MCF 10A (cell line): ENCODE results near the gene DPT. TPM values are rescaled to one million over a fixed set of nuclear protein-coding genes. Genes with fewer than 3 reads are reported as not detected.

ENCODE experiments used
- BruUV-seq: library from RNA; stranded (reverse); fragments of 400-500 nt; replicated peaks from 2 replicates; lab custom pipeline; 2021; lab: Mats Ljungman, UMichigan
- CTCF ChIA-PET: fragments of 300-600 bp; sonication (Branson Sonifier 250); formaldehyde crosslinking; extraction: SDS; loops from one replicate; lab custom pipeline; 2021; ENCODE audit warnings: antibody characterized with exemption, inconsistent platforms; lab: Yijun Ruan, JAX
- POLR2A ChIA-PET: fragments of 300-600, 350-650 bp; sonication (Branson Sonifier 250); formaldehyde crosslinking; extraction: SDS; loops from one replicate; lab custom pipeline; 2020; ENCODE audit warnings: antibody characterized with exemption, inconsistent platforms; lab: Yijun Ruan, JAX
- DNase-seq: peaks from one replicate; pipeline ENCODE4 v3.0.0-alpha.2; 2018; ENCODE audit not compliant: unreplicated experiment
- H3K27ac Mint-ChIP-seq: one replicate; pipeline ENCODE4 v1.8.0; 2022; ENCODE audit warnings: mild to moderate bottlenecking, low read depth, mixed read lengths; ENCODE audit not compliant: unreplicated experiment
- H3K27me3 Mint-ChIP-seq: one replicate; pipeline ENCODE4 v1.8.0; 2022; ENCODE audit warnings: mixed read lengths; ENCODE audit not compliant: insufficient read depth, unreplicated experiment
- H3K36me3 Mint-ChIP-seq: one replicate; pipeline ENCODE4 v1.8.0; 2022; ENCODE audit warnings: mild to moderate bottlenecking, moderate library complexity, mixed read lengths; ENCODE audit not compliant: insufficient read depth, unreplicated experiment
- H3K4me1 Mint-ChIP-seq: one replicate; pipeline ENCODE4 v1.8.0; 2022; ENCODE audit warnings: mixed read lengths; ENCODE audit not compliant: insufficient read depth, unreplicated experiment
- H3K4me3 Mint-ChIP-seq: one replicate; pipeline ENCODE4 v1.8.0; 2022; ENCODE audit warnings: mild to moderate bottlenecking, moderate library complexity, mixed read lengths; ENCODE audit not compliant: unreplicated experiment
- H3K9me3 Mint-ChIP-seq: one replicate; pipeline ENCODE4 v1.8.0; 2022; ENCODE audit warnings: mixed read lengths; ENCODE audit not compliant: unreplicated experiment
- CTCF ChIP-seq: fragments of 200-600 bp; IDR thresholded peaks from one replicate; pipeline ENCODE4 v1.8.0; 2022; ENCODE audit warnings: antibody characterized with exemption, mild to moderate bottlenecking; ENCODE audit not compliant: unreplicated experiment
- intact Hi-C: fragments of 100-400 bp; cut with micrococcal nuclease; formaldehyde crosslinking; loops from 2 replicates; pipeline ENCODE4 v1.14.1; 2022
- total RNA-seq: library from RNA; stranded (reverse); gene quantifications from 2 replicates; pipeline ENCODE4 v1.2.3, GENCODE V29; 2022

The DPT gene
- total RNA-seq, 1 experiment from 2014 or later, result 1.9 TPM

- no peak overlapping the region for H3K27ac Mint-ChIP-seq
- ChIA-PET CTCF (interaction anchor here (0.6 to 2.2 kb wide), 8 partner anchors 9 to 614 kb away, joined by 3 to 6 read pairs (median 4); no protein-coding TSS in a partner anchor), POLR2A (no interaction called here)
These were observed 5.9 kb upstream of the DPT start for GRCh38 chr1:168734946-168735345.

GRCh38 chr1:168734271-168734670 is 5.3 kb upstream of the DPT start:
- intact Hi-C loops, result no loop called here
- H3K4me3 Mint-ChIP-seq, result no peak overlapping the region
- no TSS peak for BruUV-seq

More at GRCh38 chr1:168734946-168735345, 5.9 kb upstream of the DPT start:
- Mint-ChIP-seq H3K4me3 (no peak overlapping the region), H3K27me3 (no peaks in the 10 kb centered on the region), H3K36me3 (no peaks in the 10 kb centered on the region), H3K4me1 (no peaks in the 10 kb centered on the region), H3K9me3 (no peaks in the 10 kb centered on the region)
- no TSS peak for BruUV-seq
- intact Hi-C loops, result no loop called here
- no peak for DNase-seq
- no peak for TF ChIP-seq CTCF

GRCh38 chr1:168733241-168733640 is 4.2 kb upstream of the DPT start:
- ChIA-PET POLR2A (no interaction called here), CTCF (interaction anchor here (1.0 to 1.3 kb wide), 3 partner anchors 13 to 390 kb away, joined by 4 to 5 read pairs (median 5); no protein-coding TSS in a partner anchor)
- Mint-ChIP-seq H3K27me3 (no peaks in the 10 kb centered on the region), H3K36me3 (no peaks in the 10 kb centered on the region), H3K4me3 (no peak overlapping the region), H3K9me3 (no peaks in the 10 kb centered on the region), H3K4me1 (peaks cover 9% of the 10 kb centered on the region), H3K27ac (no peak overlapping the region)
- no peak for DNase-seq
- intact Hi-C loops, result no loop called here
- BruUV-seq, result no TSS peak
- no peak for TF ChIP-seq CTCF

More at GRCh38 chr1:168734271-168734670, 5.3 kb upstream of the DPT start:
- peak; percentile 19 for DNase-seq
- POLR2A ChIA-PET, result no interaction called here
- Mint-ChIP-seq H3K4me1 (peaks cover 4% of the 10 kb centered on the region), H3K27me3 (no peaks in the 10 kb centered on the region), H3K36me3 (no peaks in the 10 kb centered on the region), H3K9me3 (no peaks in the 10 kb centered on the region), H3K27ac (no peak overlapping the region)
- CTCF ChIA-PET, result interaction anchor here (1.0 to 2.2 kb wide), 5 partner anchors 9 to 391 kb away, joined by 3 to 6 read pairs (median 5); no protein-coding TSS in a partner anchor
- TF ChIP-seq CTCF, result no peak

- Mint-ChIP-seq H3K9me3 (no peaks in the 10 kb centered on the region), H3K27me3 (no peaks in the 10 kb centered on the region), H3K4me1 (peaks cover 14% of the 10 kb centered on the region), H3K27ac (no peak overlapping the region), H3K4me3 (no peak overlapping the region), H3K36me3 (no peaks in the 10 kb centered on the region)
- no peak for TF ChIP-seq CTCF
- ChIA-PET POLR2A (no interaction called here), CTCF (no interaction called here)
- no TSS peak for BruUV-seq
- intact Hi-C loops, result no loop called here
- no peak for DNase-seq
These were observed 3.7 kb upstream of the DPT start for GRCh38 chr1:168732736-168733135.
